ENCODE measurements around the gene NBAS. TPM values are rescaled to one million over a fixed set of nuclear protein-coding genes. Genes with fewer than 3 reads are reported as not detected.
A peak's percentile ranks its signal among the peaks of the same experiment; 100 is the strongest.

The NBAS gene
- total and polyA plus RNA-seq, 2 of the 13 experiments (the other 11 are each of a cell fraction or from before 2014, with no cell fraction given) = 33.6 to 58.7 TPM

GRCh38 chr2:15172825-15173224, 388.3 kb downstream of the NBAS start (continued):
- peak; percentile 61 for TF ChIP-seq ZGPAT (CRISPR knock-in tag; IDR thresholded peaks at IDR 0.05)
- TF ChIP-seq ZMYM4 (CRISPR knock-in tag; IDR thresholded peaks at IDR 0.05) = peak; percentile 79
- TF ChIP-seq ZNF609 (CRISPR knock-in tag; IDR thresholded peaks at IDR 0.05; ENCODE audit: borderline replicate concordance) = peak; percentile 81; the same call in 1 of the 2 replicates
- TF ChIP-seq LCORL (IDR thresholded peaks at IDR 0.05) = no peak
- peak; percentile 68; the same call in 1 of the 2 replicates for TF ChIP-seq LCORL (CRISPR knock-in tag; IDR thresholded peaks at IDR 0.05)
- peak; percentile 71; the same call in 1 of the 2 replicates for TF ChIP-seq PHF21A (CRISPR knock-in tag; IDR thresholded peaks at IDR 0.05)
- peak; percentile 99 for TF ChIP-seq AHDC1 (CRISPR knock-in tag; IDR thresholded peaks at IDR 0.05; ENCODE audit: borderline replicate concordance)
- no peak for TF ChIP-seq ZBTB14 (CRISPR knock-in tag; IDR thresholded peaks at IDR 0.05)
- peak; percentile 29; the same call in 1 of the 2 replicates for TF ChIP-seq GATAD1 (CRISPR knock-in tag; IDR thresholded peaks at IDR 0.05)
- TF ChIP-seq SRSF9 (IDR thresholded peaks at IDR 0.05; ENCODE audit: borderline replicate concordance, insufficient read depth, low read depth, low read length, poor library complexity, severe bottlenecking) = no peak
- no peak for TF ChIP-seq PAX8 (CRISPR knock-in tag; IDR thresholded peaks at IDR 0.05; ENCODE audit: borderline replicate concordance)
- TF ChIP-seq HDAC1 (CRISPR knock-in tag; IDR thresholded peaks at IDR 0.05) = peak; percentile 50; the same call in 1 of the 2 replicates
- peak; percentile 84 for TF ChIP-seq RARA (CRISPR knock-in tag; IDR thresholded peaks at IDR 0.05)
- peak; percentile 84 for TF ChIP-seq NFIC (IDR thresholded peaks at IDR 0.05; ENCODE audit: low read length)
- peak; percentile 90 for TF ChIP-seq HOMEZ (CRISPR knock-in tag; IDR thresholded peaks at IDR 0.05; ENCODE audit: low read depth)

Measured in HepG2 (cell line).